Fibroblast of lung (primary cell): Measurements from ENCODE around the gene TMEM117. TPM values are rescaled to one million over a fixed set of nuclear protein-coding genes. Genes with fewer than 3 reads are reported as not detected.

Experiments
- DNase-seq, 2 donors: peaks; one replicate each; pipeline versions ENCODE4 v3.0.0 to v3.0.0-alpha.2; 2010; ENCODE audit warnings: low read depth in 2 of 2
- H2AFZ ChIP-seq: 2 replicates; pipeline ENCODE4 v1.5.1; 2012; ENCODE audit warnings: low read length, control low read depth, inconsistent platforms
- H3K27ac ChIP-seq: 2 replicates; pipeline ENCODE4 v1.5.1; 2011; ENCODE audit warnings: low read length, control low read depth; ENCODE audit not compliant: insufficient read depth
- H3K27me3 ChIP-seq: 2 replicates; pipeline ENCODE4 v1.5.1; 2011; ENCODE audit warnings: mild to moderate bottlenecking, low read length; ENCODE audit not compliant: control insufficient read depth, insufficient read depth
- H3K36me3 ChIP-seq: 2 replicates; pipeline ENCODE4 v1.5.1; 2011; ENCODE audit warnings: low read length; ENCODE audit not compliant: control insufficient read depth, insufficient read depth
- H3K4me1 ChIP-seq: 2 replicates; pipeline ENCODE4 v1.5.1; 2011; ENCODE audit warnings: low read length; ENCODE audit not compliant: control insufficient read depth, insufficient read depth; ENCODE audit errors: extremely low read depth
- H3K4me2 ChIP-seq: 2 replicates; pipeline ENCODE4 v1.5.1; 2011; ENCODE audit warnings: low read length, control low read depth; ENCODE audit not compliant: insufficient read depth; ENCODE audit errors: extremely low read depth
- H3K4me3 ChIP-seq, 4 experiments: fragments of 200-600 bp in 1 of 4; sonication (generic) in 1 of 4; replicated peaks in 1 of 4; 2 replicates each; pipeline ENCODE4 v1.5.1; 2011 to 2016; ENCODE audit warnings: low read length in 4 of 4, low read depth in 3 of 4, mild to moderate bottlenecking in 3 of 4, control low read depth in 2 of 4, inconsistent platforms in 1 of 4, mixed read lengths in 1 of 4; ENCODE audit not compliant: insufficient read depth in 1 of 4; ENCODE audit errors: control extremely low read depth in 1 of 4
- H3K79me2 ChIP-seq: 2 replicates; pipeline ENCODE4 v1.5.1; 2012; ENCODE audit warnings: mild to moderate bottlenecking, low read length, inconsistent platforms; ENCODE audit not compliant: control insufficient read depth, insufficient read depth
- H3K9ac ChIP-seq: 2 replicates; pipeline ENCODE4 v1.5.1; 2011; ENCODE audit warnings: mild to moderate bottlenecking, low read length, control low read depth; ENCODE audit not compliant: insufficient read depth
- H3K9me3 ChIP-seq: 2 replicates; pipeline ENCODE4 v1.5.1; 2012; ENCODE audit warnings: low read depth, low read length; ENCODE audit not compliant: control insufficient read depth, insufficient read depth
- H4K20me1 ChIP-seq: 2 replicates; pipeline ENCODE4 v1.5.1; 2011; ENCODE audit warnings: low read length; ENCODE audit not compliant: control insufficient read depth, insufficient read depth; ENCODE audit errors: extremely low read depth
- CTCF ChIP-seq, 2 donors: IDR thresholded peaks in 1 of 2; conservative IDR thresholded peaks in 1 of 2; 1 replicate in 1 of 2; 2 replicates in 1 of 2; pipeline ENCODE4 v1.5.1; 2011 to 2012; ENCODE audit warnings: low read length in 2 of 2, control low read depth in 1 of 2, inconsistent platforms in 1 of 2, low read depth in 1 of 2, mild to moderate bottlenecking in 1 of 2
- EZH2 ChIP-seq: IDR thresholded peaks from 2 replicates; pipeline ENCODE4 v1.5.1; 2012; ENCODE audit warnings: low read length, control low read depth, mild to moderate bottlenecking; ENCODE audit errors: missing control alignments
- polyA plus RNA-seq, 2 donors: library from polyadenylated mRNA; depleted of rRNA in 1 of 2; stranded (reverse) in 1 of 2; unstranded in 1 of 2; fragments of >200 nt; gene quantifications; 2 replicates each; pipeline ENCODE4 v1.2.1, GENCODE V29; 2011 to 2012; ENCODE audit warnings: missing spikeins in 1 of 2
- total RNA-seq: library from RNA; depleted of rRNA; stranded (reverse); fragments of >200 nt; gene quantifications from 2 replicates; pipeline ENCODE4 v1.2.1, GENCODE V29; 2014

Gene TMEM117
- total and polyA plus RNA-seq, 2 donors (not counting 1 experiment from before 2014, with no cell fraction given): 7.6 to 7.8 TPM

GRCh38 chr12:43812057-43812456 lies 23.8 kb upstream of the TMEM117 start:
- Histone ChIP-seq H3K27ac (no peak overlapping the region), H3K79me2 (no peaks in the 10 kb centered on the region), H3K4me1 (no peaks in the 10 kb centered on the region), H3K9ac (no peak overlapping the region), H3K27me3 (no peaks in the 10 kb centered on the region), H3K4me3 (no peak overlapping the region), H2AFZ (no peak overlapping the region), H3K36me3 (no peaks in the 10 kb centered on the region), H3K4me2 (no peak overlapping the region), H3K9me3 (no peaks in the 10 kb centered on the region), H4K20me1 (no peaks in the 10 kb centered on the region)
- TF ChIP-seq EZH2: no peak
- no peak for TF ChIP-seq CTCF (conservative IDR thresholded peaks at IDR 0.05 in 1 of 2, IDR thresholded peaks at IDR 0.05 in 1 of 2; ENCODE audit: low read depth in 1 of 2, low read length in 2 of 2)
- DNase-seq: no peak

GRCh38 chr12:43812926-43813325 lies 23.0 kb upstream of the TMEM117 start:
- DNase-seq: peak in 1 of 2 donors; percentile 12
- Histone ChIP-seq H3K4me2 (no peak overlapping the region), H3K4me1 (no peaks in the 10 kb centered on the region), H4K20me1 (no peaks in the 10 kb centered on the region), H3K27me3 (no peaks in the 10 kb centered on the region), H3K36me3 (no peaks in the 10 kb centered on the region), H3K79me2 (no peaks in the 10 kb centered on the region), H3K9me3 (no peaks in the 10 kb centered on the region), H2AFZ (no peak overlapping the region), H3K4me3 (no peak overlapping the region), H3K9ac (no peak overlapping the region), H3K27ac (no peak overlapping the region)
- TF ChIP-seq EZH2 (no peak), CTCF (conservative IDR thresholded peaks at IDR 0.05 in 1 of 2, IDR thresholded peaks at IDR 0.05 in 1 of 2; ENCODE audit: low read depth in 1 of 2, low read length in 2 of 2) (no peak)

GRCh38 chr12:43815416-43815815 lies 20.5 kb upstream of the TMEM117 start:
- Histone ChIP-seq H3K9me3 (no peaks in the 10 kb centered on the region), H3K27ac (no peak overlapping the region), H3K27me3 (no peaks in the 10 kb centered on the region), H3K36me3 (no peaks in the 10 kb centered on the region), H3K9ac (no peak overlapping the region), H2AFZ (no peak overlapping the region), H3K4me1 (no peaks in the 10 kb centered on the region), H3K4me3 (no peak overlapping the region), H3K4me2 (no peak overlapping the region), H3K79me2 (no peaks in the 10 kb centered on the region), H4K20me1 (no peaks in the 10 kb centered on the region)
- no peak for DNase-seq
- TF ChIP-seq CTCF (conservative IDR thresholded peaks at IDR 0.05 in 1 of 2, IDR thresholded peaks at IDR 0.05 in 1 of 2; ENCODE audit: low read depth in 1 of 2, low read length in 2 of 2) (no peak), EZH2 (no peak)
